H9 (cell line): ENCODE measurements around the gene ACKR1. TPM values are rescaled to one million over a fixed set of nuclear protein-coding genes. Genes with fewer than 3 reads are reported as not detected.

Experiments used
- DNase-seq: peaks from one replicate; pipeline ENCODE4 v3.0.0-alpha.2; 2017
- H2AFZ ChIP-seq: one replicate; pipeline ENCODE4 v1.6.1; 2013; ENCODE audit warnings: mild to moderate bottlenecking, low read length, control low read depth, moderate library complexity
- H2AK5ac ChIP-seq: 2 replicates; pipeline ENCODE4 v1.6.1; 2013; ENCODE audit warnings: low read length, control low read depth, mixed read lengths; ENCODE audit not compliant: insufficient read length
- H2BK120ac ChIP-seq: one replicate; pipeline ENCODE4 v1.6.1; 2013; ENCODE audit warnings: low read depth, mild to moderate bottlenecking, low read length, control low read depth, inconsistent platforms; ENCODE audit not compliant: poor library complexity, severe bottlenecking
- H2BK12ac ChIP-seq: 2 replicates; pipeline ENCODE4 v1.6.1; 2013; ENCODE audit warnings: low read length, control low read depth, mixed read lengths, low read depth; ENCODE audit not compliant: insufficient read length
- H2BK15ac ChIP-seq: 2 replicates; pipeline ENCODE4 v1.6.1; 2013; ENCODE audit warnings: low read depth, low read length, control low read depth
- H2BK20ac ChIP-seq: one replicate; pipeline ENCODE4 v1.6.1; 2013; ENCODE audit warnings: low read depth, mild to moderate bottlenecking, low read length, control low read depth, inconsistent platforms; ENCODE audit not compliant: poor library complexity, severe bottlenecking
- H2BK5ac ChIP-seq: 2 replicates; pipeline ENCODE4 v1.6.1; 2013; ENCODE audit warnings: low read length, control low read depth, mixed read lengths; ENCODE audit not compliant: insufficient read length
- H3K14ac ChIP-seq: 2 replicates; pipeline ENCODE4 v1.6.1; 2013; ENCODE audit warnings: low read length, control low read depth; ENCODE audit not compliant: insufficient read depth
- H3K18ac ChIP-seq: 2 replicates; pipeline ENCODE4 v1.6.1; 2013; ENCODE audit warnings: low read depth, mild to moderate bottlenecking, mixed read lengths, low read length, control low read depth; ENCODE audit not compliant: insufficient read length
- H3K23ac ChIP-seq: 2 replicates; pipeline ENCODE4 v1.6.1; 2013; ENCODE audit warnings: low read length, control low read depth, mixed read lengths, low read depth; ENCODE audit not compliant: insufficient read length
- H3K23me2 ChIP-seq: 2 replicates; pipeline ENCODE4 v1.6.1; 2013; ENCODE audit warnings: low read depth, mild to moderate bottlenecking, mixed read lengths, low read length, control low read depth; ENCODE audit not compliant: insufficient read length, poor library complexity, severe bottlenecking
- H3K27ac ChIP-seq: 2 replicates; pipeline ENCODE4 v1.5.1; 2013; ENCODE audit warnings: low read length, control low read depth, mixed read lengths, low read depth; ENCODE audit not compliant: insufficient read length
- H3K27me3 ChIP-seq: 2 replicates; pipeline ENCODE4 v1.6.1; 2013; ENCODE audit warnings: low read length, control low read depth, inconsistent platforms; ENCODE audit not compliant: insufficient read depth
- H3K4ac ChIP-seq: 2 replicates; pipeline ENCODE4 v1.6.1; 2013; ENCODE audit warnings: low read depth, mild to moderate bottlenecking, control low read depth, inconsistent platforms, low read length, moderate library complexity
- H3K4me1 ChIP-seq: 2 replicates; pipeline ENCODE4 v1.6.1; 2013; ENCODE audit warnings: low read length, control low read depth, inconsistent platforms; ENCODE audit not compliant: insufficient read depth
- H3K4me2 ChIP-seq: 2 replicates; pipeline ENCODE4 v1.6.1; 2013; ENCODE audit warnings: low read length, control low read depth, mixed read lengths; ENCODE audit not compliant: insufficient read length, insufficient read depth
- H3K56ac ChIP-seq: 2 replicates; pipeline ENCODE4 v1.6.1; 2013; ENCODE audit warnings: low read depth, mild to moderate bottlenecking, mixed read lengths, low read length, control low read depth; ENCODE audit not compliant: insufficient read length
- H3K79me1 ChIP-seq: 2 replicates; pipeline ENCODE4 v1.6.1; 2013; ENCODE audit warnings: low read depth, mild to moderate bottlenecking, moderate library complexity, low read length, control low read depth, inconsistent platforms; ENCODE audit not compliant: insufficient read depth, poor library complexity, severe bottlenecking
- H3K79me2 ChIP-seq: 2 replicates; pipeline ENCODE4 v1.6.1; 2013; ENCODE audit warnings: low read length, control low read depth, inconsistent platforms; ENCODE audit not compliant: insufficient read depth
- H3K9ac ChIP-seq: 2 replicates; pipeline ENCODE4 v1.6.1; 2013; ENCODE audit warnings: low read length, control low read depth, mixed read lengths; ENCODE audit not compliant: insufficient read length; ENCODE audit errors: extremely low read depth
- H3K9me3 ChIP-seq: one replicate; pipeline ENCODE4 v1.6.1; 2013; ENCODE audit warnings: low read depth, low read length, inconsistent platforms; ENCODE audit not compliant: control insufficient read depth
- H3T11ph ChIP-seq: one replicate; pipeline ENCODE4 v1.6.1; 2013; ENCODE audit warnings: mild to moderate bottlenecking, low read length, control low read depth, inconsistent platforms
- H4K20me1 ChIP-seq: one replicate; pipeline ENCODE4 v1.6.1; 2013; ENCODE audit not compliant: control insufficient read depth, insufficient read length, insufficient read depth
- H4K5ac ChIP-seq: 2 replicates; pipeline ENCODE4 v1.6.1; 2013; ENCODE audit warnings: low read depth, mild to moderate bottlenecking, mixed read lengths, low read length, control low read depth; ENCODE audit not compliant: insufficient read length
- H4K8ac ChIP-seq: replicated peaks from 2 replicates; pipeline ENCODE4 v1.6.1; 2013; ENCODE audit warnings: low read length, control low read depth, mixed read lengths, low read depth; ENCODE audit not compliant: insufficient read length
- H4K91ac ChIP-seq: 2 replicates; pipeline ENCODE4 v1.6.1; 2013; ENCODE audit warnings: low read depth, mild to moderate bottlenecking, moderate library complexity, mixed read lengths, low read length, control low read depth; ENCODE audit not compliant: insufficient read length
- H3K27ac Mint-ChIP-seq, 3 experiments: 2 replicates in 2 of 3; 3 replicates in 1 of 3; pipeline ENCODE4 v1.8.0; 2020 to 2021; ENCODE audit warnings: mixed read lengths in 3 of 3, mild to moderate bottlenecking in 1 of 3, moderate library complexity in 1 of 3
- H3K27me3 Mint-ChIP-seq: 2 replicates; pipeline ENCODE4 v1.8.0; 2021; ENCODE audit warnings: low read depth, mild to moderate bottlenecking, moderate library complexity, mixed read lengths
- H3K36me3 Mint-ChIP-seq, 3 experiments: 2 replicates in 2 of 3; 3 replicates in 1 of 3; pipeline ENCODE4 v1.8.0; 2020 to 2021; ENCODE audit warnings: low read depth in 3 of 3, mixed read lengths in 3 of 3; ENCODE audit not compliant: insufficient read depth in 1 of 3
- H3K4me1 Mint-ChIP-seq, 2 experiments: 2 replicates each; pipeline ENCODE4 v1.8.0; 2020; ENCODE audit warnings: mixed read lengths in 2 of 2
- H3K4me3 Mint-ChIP-seq, 2 experiments: 2 replicates in 1 of 2; 3 replicates in 1 of 2; pipeline ENCODE4 v1.8.0; 2020 to 2021; ENCODE audit warnings: mild to moderate bottlenecking in 2 of 2, mixed read lengths in 2 of 2, moderate library complexity in 1 of 2
- H3K9me3 Mint-ChIP-seq, 2 experiments: 2 replicates in 1 of 2; 3 replicates in 1 of 2; pipeline ENCODE4 v1.8.0; 2020; ENCODE audit warnings: mild to moderate bottlenecking in 2 of 2, mixed read lengths in 2 of 2, moderate library complexity in 1 of 2
- WGBS: extraction: QIAGEN DNeasy Blood & Tissue Kit; methylation state at CpG from one replicate; pipeline ENCODE4 v1.1.7; 2013; ENCODE audit warnings: missing lambda C conversion rate, low lambda C conversion rate, mixed read lengths; ENCODE audit not compliant: insufficient read length; ENCODE audit errors: extremely low coverage; 5-methylcytosine and 5-hydroxymethylcytosine counted together
- total RNA-seq: library from RNA; stranded (reverse); gene quantifications from 2 replicates; pipeline ENCODE4 v1.2.1, GENCODE V29; 2021
- TF ChIP-seq, protein P1 (sequence below): fragments of 200-600 bp; sonication (generic); conservative IDR thresholded peaks from 3 replicates; pipeline ENCODE4 v1.8.0; 2021; ENCODE audit warnings: antibody characterized with exemption, mild to moderate bottlenecking

ACKR1 gene
- total RNA-seq, 1 experiment from 2014 or later, result 0.26 TPM

DNA sequence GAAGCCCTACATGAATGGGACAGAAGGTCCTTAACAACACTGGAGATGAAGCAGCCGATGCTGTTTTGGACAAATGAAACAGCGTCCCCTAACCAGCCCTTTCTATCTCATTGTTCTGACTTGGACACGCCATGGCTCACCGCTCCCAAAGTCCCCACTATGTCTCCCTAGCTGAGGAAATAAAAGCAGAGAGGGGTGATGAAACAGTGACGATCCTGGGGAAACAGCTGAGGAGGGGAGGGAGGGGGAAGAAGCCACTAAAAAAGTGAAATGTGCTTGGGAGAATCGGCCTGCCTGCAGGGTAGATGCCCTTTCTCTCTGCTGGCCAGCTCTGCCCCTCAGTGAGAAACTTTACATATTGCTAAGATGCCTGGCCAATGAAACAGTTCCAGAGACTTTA, 1.1 kb upstream of the ACKR1 start:
- no CpG with 5 or more reads among the region's 6 CpGs for WGBS

More for the DNA sequence above, 1.1 kb upstream of the ACKR1 start:
- Mint-ChIP-seq H3K9me3 (no peaks in the 10 kb centered on the region), H3K27ac (peak overlapping the region in 1 of 3 experiments; percentile 21; a peak in 1 of 7 replicates), H3K27me3 (peaks cover 18% of the 10 kb centered on the region), H3K36me3 (no peaks in the 10 kb centered on the region), H3K4me3 (no peak overlapping the region), H3K4me1 (peaks cover 19 to 37% of the 10 kb centered on the region in 2 experiments)
- H3K9ac ChIP-seq, result no peak overlapping the region
- H4K20me1 ChIP-seq, result no peaks in the 10 kb centered on the region
- no peak overlapping the region for H3K14ac ChIP-seq
- no peak overlapping the region for H2BK120ac ChIP-seq
- no peak for DNase-seq
- no peak overlapping the region for H2BK20ac ChIP-seq
- H2BK5ac ChIP-seq, result no peak overlapping the region
- no peak overlapping the region for H3T11ph ChIP-seq
- H3K27ac ChIP-seq, result no peak overlapping the region
- no peak overlapping the region for H3K56ac ChIP-seq
- no peaks in the 10 kb centered on the region for H3K23me2 ChIP-seq
- H2AK5ac ChIP-seq, result no peak overlapping the region
- H4K91ac ChIP-seq, result no peak overlapping the region
- no peaks in the 10 kb centered on the region for H3K9me3 ChIP-seq
- H3K4me2 ChIP-seq, result no peak overlapping the region
- no peak overlapping the region for H4K5ac ChIP-seq
- no peak overlapping the region for H2BK15ac ChIP-seq
- TF ChIP-seq, protein P1, sequence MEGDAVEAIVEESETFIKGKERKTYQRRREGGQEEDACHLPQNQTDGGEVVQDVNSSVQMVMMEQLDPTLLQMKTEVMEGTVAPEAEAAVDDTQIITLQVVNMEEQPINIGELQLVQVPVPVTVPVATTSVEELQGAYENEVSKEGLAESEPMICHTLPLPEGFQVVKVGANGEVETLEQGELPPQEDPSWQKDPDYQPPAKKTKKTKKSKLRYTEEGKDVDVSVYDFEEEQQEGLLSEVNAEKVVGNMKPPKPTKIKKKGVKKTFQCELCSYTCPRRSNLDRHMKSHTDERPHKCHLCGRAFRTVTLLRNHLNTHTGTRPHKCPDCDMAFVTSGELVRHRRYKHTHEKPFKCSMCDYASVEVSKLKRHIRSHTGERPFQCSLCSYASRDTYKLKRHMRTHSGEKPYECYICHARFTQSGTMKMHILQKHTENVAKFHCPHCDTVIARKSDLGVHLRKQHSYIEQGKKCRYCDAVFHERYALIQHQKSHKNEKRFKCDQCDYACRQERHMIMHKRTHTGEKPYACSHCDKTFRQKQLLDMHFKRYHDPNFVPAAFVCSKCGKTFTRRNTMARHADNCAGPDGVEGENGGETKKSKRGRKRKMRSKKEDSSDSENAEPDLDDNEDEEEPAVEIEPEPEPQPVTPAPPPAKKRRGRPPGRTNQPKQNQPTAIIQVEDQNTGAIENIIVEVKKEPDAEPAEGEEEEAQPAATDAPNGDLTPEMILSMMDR, result no peak
- H2BK12ac ChIP-seq, result no peak overlapping the region
- H3K4me1 ChIP-seq, result no peaks in the 10 kb centered on the region
- no peak overlapping the region for H4K8ac ChIP-seq
- no peaks in the 10 kb centered on the region for H3K27me3 ChIP-seq
- H3K4ac ChIP-seq, result no peak overlapping the region
- H3K79me1 ChIP-seq, result no peaks in the 10 kb centered on the region
- no peak overlapping the region for H2AFZ ChIP-seq
- H3K18ac ChIP-seq, result no peak overlapping the region
- H3K79me2 ChIP-seq, result no peaks in the 10 kb centered on the region
- H3K23ac ChIP-seq, result no peak overlapping the region
